H9 (cell line): ENCODE measurements around the gene DENND4B. TPM values are rescaled to one million over a fixed set of nuclear protein-coding genes. Genes with fewer than 3 reads are reported as not detected.

Experiments
- DNase-seq: peaks from one replicate; pipeline ENCODE4 v3.0.0-alpha.2; 2017
- H2AFZ ChIP-seq: one replicate; pipeline ENCODE4 v1.6.1; 2013; ENCODE audit warnings: mild to moderate bottlenecking, low read length, control low read depth, moderate library complexity
- H2AK5ac ChIP-seq: 2 replicates; pipeline ENCODE4 v1.6.1; 2013; ENCODE audit warnings: low read length, control low read depth, mixed read lengths; ENCODE audit not compliant: insufficient read length
- H2BK120ac ChIP-seq: one replicate; pipeline ENCODE4 v1.6.1; 2013; ENCODE audit warnings: low read depth, mild to moderate bottlenecking, low read length, control low read depth, inconsistent platforms; ENCODE audit not compliant: poor library complexity, severe bottlenecking
- H2BK12ac ChIP-seq: 2 replicates; pipeline ENCODE4 v1.6.1; 2013; ENCODE audit warnings: low read length, control low read depth, mixed read lengths, low read depth; ENCODE audit not compliant: insufficient read length
- H2BK15ac ChIP-seq: 2 replicates; pipeline ENCODE4 v1.6.1; 2013; ENCODE audit warnings: low read depth, low read length, control low read depth
- H2BK20ac ChIP-seq: one replicate; pipeline ENCODE4 v1.6.1; 2013; ENCODE audit warnings: low read depth, mild to moderate bottlenecking, low read length, control low read depth, inconsistent platforms; ENCODE audit not compliant: poor library complexity, severe bottlenecking
- H2BK5ac ChIP-seq: 2 replicates; pipeline ENCODE4 v1.6.1; 2013; ENCODE audit warnings: low read length, control low read depth, mixed read lengths; ENCODE audit not compliant: insufficient read length
- H3K14ac ChIP-seq: 2 replicates; pipeline ENCODE4 v1.6.1; 2013; ENCODE audit warnings: low read length, control low read depth; ENCODE audit not compliant: insufficient read depth
- H3K18ac ChIP-seq: 2 replicates; pipeline ENCODE4 v1.6.1; 2013; ENCODE audit warnings: low read depth, mild to moderate bottlenecking, mixed read lengths, low read length, control low read depth; ENCODE audit not compliant: insufficient read length
- H3K23ac ChIP-seq: 2 replicates; pipeline ENCODE4 v1.6.1; 2013; ENCODE audit warnings: low read length, control low read depth, mixed read lengths, low read depth; ENCODE audit not compliant: insufficient read length
- H3K23me2 ChIP-seq: 2 replicates; pipeline ENCODE4 v1.6.1; 2013; ENCODE audit warnings: low read depth, mild to moderate bottlenecking, mixed read lengths, low read length, control low read depth; ENCODE audit not compliant: insufficient read length, poor library complexity, severe bottlenecking
- H3K27ac ChIP-seq: 2 replicates; pipeline ENCODE4 v1.5.1; 2013; ENCODE audit warnings: low read length, control low read depth, mixed read lengths, low read depth; ENCODE audit not compliant: insufficient read length
- H3K27me3 ChIP-seq: 2 replicates; pipeline ENCODE4 v1.6.1; 2013; ENCODE audit warnings: low read length, control low read depth, inconsistent platforms; ENCODE audit not compliant: insufficient read depth
- H3K4ac ChIP-seq: 2 replicates; pipeline ENCODE4 v1.6.1; 2013; ENCODE audit warnings: low read depth, mild to moderate bottlenecking, control low read depth, inconsistent platforms, low read length, moderate library complexity
- H3K4me1 ChIP-seq: 2 replicates; pipeline ENCODE4 v1.6.1; 2013; ENCODE audit warnings: low read length, control low read depth, inconsistent platforms; ENCODE audit not compliant: insufficient read depth
- H3K4me2 ChIP-seq: 2 replicates; pipeline ENCODE4 v1.6.1; 2013; ENCODE audit warnings: low read length, control low read depth, mixed read lengths; ENCODE audit not compliant: insufficient read length, insufficient read depth
- H3K56ac ChIP-seq: 2 replicates; pipeline ENCODE4 v1.6.1; 2013; ENCODE audit warnings: low read depth, mild to moderate bottlenecking, mixed read lengths, low read length, control low read depth; ENCODE audit not compliant: insufficient read length
- H3K79me1 ChIP-seq: 2 replicates; pipeline ENCODE4 v1.6.1; 2013; ENCODE audit warnings: low read depth, mild to moderate bottlenecking, moderate library complexity, low read length, control low read depth, inconsistent platforms; ENCODE audit not compliant: insufficient read depth, poor library complexity, severe bottlenecking
- H3K79me2 ChIP-seq: 2 replicates; pipeline ENCODE4 v1.6.1; 2013; ENCODE audit warnings: low read length, control low read depth, inconsistent platforms; ENCODE audit not compliant: insufficient read depth
- H3K9ac ChIP-seq: 2 replicates; pipeline ENCODE4 v1.6.1; 2013; ENCODE audit warnings: low read length, control low read depth, mixed read lengths; ENCODE audit not compliant: insufficient read length; ENCODE audit errors: extremely low read depth
- H3K9me3 ChIP-seq: one replicate; pipeline ENCODE4 v1.6.1; 2013; ENCODE audit warnings: low read depth, low read length, inconsistent platforms; ENCODE audit not compliant: control insufficient read depth
- H3T11ph ChIP-seq: one replicate; pipeline ENCODE4 v1.6.1; 2013; ENCODE audit warnings: mild to moderate bottlenecking, low read length, control low read depth, inconsistent platforms
- H4K20me1 ChIP-seq: one replicate; pipeline ENCODE4 v1.6.1; 2013; ENCODE audit not compliant: control insufficient read depth, insufficient read length, insufficient read depth
- H4K5ac ChIP-seq: 2 replicates; pipeline ENCODE4 v1.6.1; 2013; ENCODE audit warnings: low read depth, mild to moderate bottlenecking, mixed read lengths, low read length, control low read depth; ENCODE audit not compliant: insufficient read length
- H4K8ac ChIP-seq: replicated peaks from 2 replicates; pipeline ENCODE4 v1.6.1; 2013; ENCODE audit warnings: low read length, control low read depth, mixed read lengths, low read depth; ENCODE audit not compliant: insufficient read length
- H4K91ac ChIP-seq: 2 replicates; pipeline ENCODE4 v1.6.1; 2013; ENCODE audit warnings: low read depth, mild to moderate bottlenecking, moderate library complexity, mixed read lengths, low read length, control low read depth; ENCODE audit not compliant: insufficient read length
- H3K27ac Mint-ChIP-seq, 3 experiments: 2 replicates in 2 of 3; 3 replicates in 1 of 3; pipeline ENCODE4 v1.8.0; 2020 to 2021; ENCODE audit warnings: mixed read lengths in 3 of 3, mild to moderate bottlenecking in 1 of 3, moderate library complexity in 1 of 3
- H3K27me3 Mint-ChIP-seq: 2 replicates; pipeline ENCODE4 v1.8.0; 2021; ENCODE audit warnings: low read depth, mild to moderate bottlenecking, moderate library complexity, mixed read lengths
- H3K36me3 Mint-ChIP-seq, 3 experiments: 2 replicates in 2 of 3; 3 replicates in 1 of 3; pipeline ENCODE4 v1.8.0; 2020 to 2021; ENCODE audit warnings: low read depth in 3 of 3, mixed read lengths in 3 of 3; ENCODE audit not compliant: insufficient read depth in 1 of 3
- H3K4me1 Mint-ChIP-seq, 2 experiments: 2 replicates each; pipeline ENCODE4 v1.8.0; 2020; ENCODE audit warnings: mixed read lengths in 2 of 2
- H3K4me3 Mint-ChIP-seq, 2 experiments: 2 replicates in 1 of 2; 3 replicates in 1 of 2; pipeline ENCODE4 v1.8.0; 2020 to 2021; ENCODE audit warnings: mild to moderate bottlenecking in 2 of 2, mixed read lengths in 2 of 2, moderate library complexity in 1 of 2
- H3K9me3 Mint-ChIP-seq, 2 experiments: 2 replicates in 1 of 2; 3 replicates in 1 of 2; pipeline ENCODE4 v1.8.0; 2020; ENCODE audit warnings: mild to moderate bottlenecking in 2 of 2, mixed read lengths in 2 of 2, moderate library complexity in 1 of 2
- CTCF ChIP-seq: fragments of 200-600 bp; sonication (generic); conservative IDR thresholded peaks from 3 replicates; pipeline ENCODE4 v1.8.0; 2021; ENCODE audit warnings: antibody characterized with exemption, mild to moderate bottlenecking
- WGBS: extraction: QIAGEN DNeasy Blood & Tissue Kit; methylation state at CpG from one replicate; pipeline ENCODE4 v1.1.7; 2013; ENCODE audit warnings: missing lambda C conversion rate, low lambda C conversion rate, mixed read lengths; ENCODE audit not compliant: insufficient read length; ENCODE audit errors: extremely low coverage; 5-methylcytosine and 5-hydroxymethylcytosine counted together
- total RNA-seq: library from RNA; stranded (reverse); gene quantifications from 2 replicates; pipeline ENCODE4 v1.2.1, GENCODE V29; 2021

Gene DENND4B
- total RNA-seq, 1 experiment from 2014 or later, result 84.6 TPM

GRCh38 chr1:153945131-153945794, 1.3 kb downstream of the DENND4B start:
- no CpG with 5 or more reads among the region's 12 CpGs for WGBS
- H2AFZ ChIP-seq, result no peak overlapping the region

More at GRCh38 chr1:153945131-153945794, 1.3 kb downstream of the DENND4B start:
- Histone ChIP-seq H3K79me1 (peaks cover 3% of the 10 kb centered on the region), H3K14ac (no peak overlapping the region), H3T11ph (no peak overlapping the region), H3K4ac (no peak overlapping the region), H3K23ac (no peak overlapping the region), H2BK15ac (no peak overlapping the region), H3K79me2 (no peaks in the 10 kb centered on the region), H3K9ac (peak overlapping the region; percentile 61), H3K27me3 (no peaks in the 10 kb centered on the region), H2AK5ac (no peak overlapping the region), H4K8ac (no peak overlapping the region), H2BK5ac (no peak overlapping the region), H3K9me3 (no peaks in the 10 kb centered on the region), H3K27ac (no peak overlapping the region), H4K5ac (no peak overlapping the region), H4K91ac (no peak overlapping the region), H3K56ac (no peak overlapping the region), H2BK20ac (no peak overlapping the region), H2BK120ac (no peak overlapping the region), H3K4me1 (no peaks in the 10 kb centered on the region; the same call in 1 of the 2 replicates), H3K23me2 (peaks cover 5% of the 10 kb centered on the region), H3K4me2 (peak overlapping the region; percentile 52), H3K18ac (no peak overlapping the region), H4K20me1 (no peaks in the 10 kb centered on the region), H2BK12ac (no peak overlapping the region)
- Mint-ChIP-seq H3K36me3 (peaks cover 11 to 55% (median 37%) of the 10 kb centered on the region in 3 experiments), H3K4me1 (peaks cover 10 to 17% of the 10 kb centered on the region in 2 experiments), H3K9me3 (no peaks in the 10 kb centered on the region), H3K4me3 (peak overlapping the region; percentile 82 to 93), H3K27ac (peak overlapping the region in 1 of 3 experiments; percentile 83; a peak in 4 of 7 replicates), H3K27me3 (no peaks in the 10 kb centered on the region)
- TF ChIP-seq CTCF, result no peak
- DNase-seq, result no peak
